Neuron (in vitro differentiated cells): ENCODE results near the gene RBM6.

Experiments used
- H2AFZ ChIP-seq: one replicate; pipeline ENCODE4 v1.6.1; 2013; ENCODE audit warnings: low read depth, mild to moderate bottlenecking, inconsistent platforms, low read length, moderate library complexity
- H3K27me3 ChIP-seq: one replicate; pipeline ENCODE4 v1.6.1; 2013; ENCODE audit warnings: low read length; ENCODE audit not compliant: insufficient read depth
- H3K36me3 ChIP-seq: one replicate; pipeline ENCODE4 v1.6.1; 2013; ENCODE audit warnings: low read length; ENCODE audit not compliant: insufficient read depth
- H3K4me1 ChIP-seq: one replicate; pipeline ENCODE4 v1.6.1; 2013; ENCODE audit warnings: low read length; ENCODE audit not compliant: insufficient read depth
- H3K4me3 ChIP-seq: 2 replicates; pipeline ENCODE4 v1.5.1; 2013; ENCODE audit warnings: mild to moderate bottlenecking, low read length, moderate library complexity
- H3K9me3 ChIP-seq: one replicate; pipeline ENCODE4 v1.6.1; 2013; ENCODE audit warnings: low read length

RBM6 gene

DNA sequence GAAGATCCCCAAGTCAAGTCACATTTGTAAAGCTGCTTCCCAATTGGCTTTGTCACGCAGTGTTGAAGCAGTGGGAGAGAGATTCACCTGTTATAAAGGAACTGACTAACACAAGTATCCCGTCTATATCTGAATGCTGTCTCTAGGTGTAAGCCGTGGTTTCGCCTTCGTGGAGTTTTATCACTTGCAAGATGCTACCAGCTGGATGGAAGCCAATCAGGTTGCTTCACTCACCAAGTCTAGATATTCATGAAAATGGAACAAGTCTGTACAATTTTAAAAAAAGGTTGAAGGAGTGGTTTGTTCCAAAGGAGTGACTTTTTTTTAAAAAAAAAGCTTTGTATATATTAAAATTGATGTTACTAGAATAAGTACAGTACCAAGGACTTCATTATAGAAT, 160.4 kb downstream of the RBM6 start:
- H3K4me1 ChIP-seq = no peaks in the 10 kb centered on the region
- no peak overlapping the region for H2AFZ ChIP-seq
- peaks cover 88% of the 10 kb centered on the region for H3K36me3 ChIP-seq
- H3K4me3 ChIP-seq = no peak overlapping the region
- no peaks in the 10 kb centered on the region for H3K9me3 ChIP-seq
- H3K27me3 ChIP-seq = no peaks in the 10 kb centered on the region

DNA sequence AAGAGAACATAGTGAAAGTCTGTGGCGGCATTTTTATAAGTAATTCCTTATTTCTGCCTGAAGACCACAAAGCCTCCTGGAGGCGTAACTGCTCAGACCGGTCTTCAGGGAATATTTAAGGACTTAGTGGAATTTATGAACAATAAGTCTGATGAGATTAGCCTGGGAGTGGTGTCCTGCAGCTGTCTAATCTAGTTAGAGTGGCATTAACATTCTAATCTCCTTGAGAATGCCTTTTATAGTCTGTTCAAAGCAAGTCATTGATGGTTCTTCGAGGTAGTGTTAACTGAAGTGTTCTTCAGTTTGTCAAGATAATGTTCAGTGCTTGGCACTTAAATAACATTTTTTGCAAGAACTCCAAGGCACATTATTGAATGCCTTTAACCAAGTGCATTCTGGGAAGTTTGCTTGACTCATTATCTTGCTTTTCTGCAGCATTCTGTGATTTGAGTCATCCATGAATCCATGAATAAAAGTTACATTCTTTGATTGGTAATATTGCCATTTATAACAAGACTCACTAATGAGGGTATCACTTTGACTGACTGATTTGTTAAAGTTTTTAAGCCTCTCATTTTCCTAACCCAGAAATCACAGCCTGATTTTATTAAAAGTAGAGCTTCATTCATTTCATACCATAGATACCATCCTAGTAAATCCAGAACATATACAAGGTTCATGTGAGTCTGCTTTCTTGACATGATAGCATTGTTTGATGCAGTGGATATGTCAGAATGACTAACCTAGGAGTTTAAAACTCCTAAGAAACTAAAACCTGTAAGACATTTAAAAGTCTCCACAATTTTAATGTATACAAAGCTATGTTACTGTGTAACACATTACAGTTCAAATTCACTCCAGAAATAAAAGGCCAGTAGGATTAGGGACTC, 161.3 kb downstream of the RBM6 start:
- no peak overlapping the region for H3K4me3 ChIP-seq
- H3K4me1 ChIP-seq = no peaks in the 10 kb centered on the region
- H3K9me3 ChIP-seq = no peaks in the 10 kb centered on the region
- H2AFZ ChIP-seq = no peak overlapping the region
- H3K36me3 ChIP-seq = peaks cover 87% of the 10 kb centered on the region
- no peaks in the 10 kb centered on the region for H3K27me3 ChIP-seq

DNA sequence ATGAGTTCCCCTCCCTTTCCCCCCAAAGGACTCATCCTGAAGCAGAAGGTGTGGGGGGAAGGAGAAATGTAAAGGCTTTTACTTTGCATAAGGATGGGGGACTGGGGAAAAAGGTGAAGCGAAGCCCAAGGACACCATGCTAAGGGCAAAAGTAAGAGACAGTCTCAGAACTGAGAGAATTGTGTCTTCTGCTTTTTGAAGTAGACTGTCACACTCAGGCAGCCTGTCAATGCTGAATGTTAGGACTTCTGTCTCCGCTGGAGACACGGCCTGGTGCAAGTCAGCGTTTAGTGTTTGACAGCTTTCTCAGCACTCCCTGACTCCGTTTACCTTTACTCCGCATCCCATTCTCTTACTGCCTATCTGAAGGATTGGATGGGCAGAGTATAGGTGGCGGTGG, 162.6 kb downstream of the RBM6 start:
- H3K4me1 ChIP-seq = no peaks in the 10 kb centered on the region
- H3K36me3 ChIP-seq = peaks cover 91% of the 10 kb centered on the region
- no peaks in the 10 kb centered on the region for H3K27me3 ChIP-seq
- no peak overlapping the region for H3K4me3 ChIP-seq
- no peaks in the 10 kb centered on the region for H3K9me3 ChIP-seq
- H2AFZ ChIP-seq = no peak overlapping the region

DNA sequence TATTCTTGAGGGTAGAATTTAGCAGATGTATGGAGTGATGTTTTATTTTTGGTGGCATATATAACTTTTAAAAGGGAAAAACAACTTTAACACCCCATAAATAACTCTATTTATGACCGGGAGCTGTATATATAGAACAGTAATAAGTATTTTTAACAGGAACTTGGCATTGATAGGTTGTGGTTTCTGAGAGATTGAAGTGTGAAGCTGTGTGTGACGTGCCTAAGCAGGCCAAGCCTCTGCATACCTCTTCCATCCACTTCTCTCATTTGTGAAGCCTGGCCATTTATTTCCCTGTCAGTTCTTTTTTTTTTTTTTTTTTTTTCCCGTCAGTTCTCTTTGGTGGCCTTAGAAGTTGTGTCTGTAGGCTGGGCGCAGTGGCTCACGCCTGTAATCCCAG, 171.8 kb downstream of the RBM6 start:
- Histone ChIP-seq H3K9me3 (no peaks in the 10 kb centered on the region), H3K27me3 (no peaks in the 10 kb centered on the region), H3K4me3 (no peak overlapping the region), H2AFZ (no peak overlapping the region), H3K36me3 (peaks cover 97% of the 10 kb centered on the region), H3K4me1 (no peaks in the 10 kb centered on the region)

DNA sequence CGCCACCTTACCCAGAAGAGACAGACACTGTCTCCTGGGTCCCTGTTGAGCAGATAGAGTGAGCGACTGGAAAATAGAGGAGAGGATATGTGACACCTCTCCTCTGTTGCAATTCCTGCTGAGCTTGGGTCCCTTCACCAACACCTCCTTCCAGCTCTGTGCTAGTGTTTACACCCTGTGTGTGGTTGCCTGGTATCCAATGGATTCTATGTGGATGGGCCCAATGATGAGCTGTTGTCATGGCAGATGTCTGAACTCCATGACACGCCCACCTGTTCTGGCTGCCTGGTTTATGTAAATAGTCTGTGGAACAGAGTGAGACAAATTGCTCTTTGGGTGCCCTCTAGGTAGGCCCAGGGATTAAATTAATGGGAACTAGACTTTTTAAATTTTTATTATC, 172.5 kb downstream of the RBM6 start:
- Histone ChIP-seq H3K4me3 (no peak overlapping the region), H2AFZ (no peak overlapping the region), H3K36me3 (peaks cover 97% of the 10 kb centered on the region), H3K27me3 (no peaks in the 10 kb centered on the region), H3K9me3 (no peaks in the 10 kb centered on the region), H3K4me1 (no peaks in the 10 kb centered on the region)

DNA sequence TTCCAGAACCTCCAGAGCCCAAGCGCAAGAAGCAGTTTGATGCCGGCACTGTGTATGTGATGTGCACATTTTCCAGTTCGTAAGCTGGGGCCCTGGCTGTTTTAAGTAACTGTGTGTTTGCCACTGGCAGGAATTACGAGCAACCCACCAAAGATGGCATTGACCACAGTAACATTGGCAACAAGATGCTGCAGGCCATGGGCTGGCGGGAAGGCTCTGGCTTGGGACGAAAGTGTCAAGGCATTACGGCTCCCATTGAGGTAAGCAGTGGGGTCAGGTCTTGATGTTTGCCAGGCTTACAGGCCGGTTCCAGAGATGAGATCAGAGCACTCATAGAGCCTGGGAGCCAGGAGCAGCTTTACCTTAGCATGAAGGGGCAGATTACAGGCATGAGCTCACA, 177.2 kb downstream of the RBM6 start:
- no peak overlapping the region for H2AFZ ChIP-seq
- no peak overlapping the region for H3K4me3 ChIP-seq
- no peaks in the 10 kb centered on the region for H3K4me1 ChIP-seq
- H3K27me3 ChIP-seq = no peaks in the 10 kb centered on the region
- peaks cover 84% of the 10 kb centered on the region for H3K36me3 ChIP-seq
- H3K9me3 ChIP-seq = no peaks in the 10 kb centered on the region

DNA sequence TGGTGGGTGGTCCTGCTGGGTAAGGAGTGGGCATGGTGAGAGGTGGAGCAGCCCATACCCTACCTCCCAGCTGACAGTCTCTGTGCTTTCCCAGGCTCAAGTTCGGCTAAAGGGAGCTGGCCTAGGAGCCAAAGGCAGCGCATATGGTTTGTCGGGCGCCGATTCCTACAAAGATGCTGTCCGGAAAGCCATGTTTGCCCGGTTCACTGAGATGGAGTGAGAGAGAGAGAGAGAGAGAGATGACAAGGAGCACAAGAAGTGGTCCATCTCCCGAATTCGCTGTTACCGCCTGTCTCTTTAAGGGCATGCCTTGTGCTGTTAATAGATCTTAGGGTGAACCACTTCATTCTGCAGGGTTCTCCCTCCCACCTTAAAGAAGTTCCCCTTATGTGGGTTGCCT, 178.3 kb downstream of the RBM6 start:
- Histone ChIP-seq H3K36me3 (peaks cover 73% of the 10 kb centered on the region), H3K9me3 (no peaks in the 10 kb centered on the region), H3K4me1 (no peaks in the 10 kb centered on the region), H2AFZ (no peak overlapping the region), H3K4me3 (no peak overlapping the region), H3K27me3 (no peaks in the 10 kb centered on the region)

DNA sequence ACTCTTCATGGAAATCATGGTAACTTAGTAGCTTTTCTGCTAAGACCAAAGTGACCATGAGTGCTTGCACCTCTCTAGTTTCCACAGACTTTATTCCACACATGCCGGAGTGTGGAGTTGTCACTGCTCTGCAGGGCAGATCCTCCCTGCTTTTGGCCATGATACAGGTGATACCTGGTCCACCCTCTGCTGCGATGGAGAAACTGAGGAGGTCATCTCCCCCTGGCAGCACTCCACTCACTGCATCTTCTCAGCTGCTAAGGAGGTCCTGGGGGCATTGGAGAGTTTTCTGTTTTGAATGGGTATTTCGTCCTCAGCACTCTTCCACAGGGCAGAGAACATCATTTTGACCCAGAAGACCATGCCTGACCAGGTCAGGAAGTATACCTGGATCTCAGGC, 179.8 kb downstream of the RBM6 start:
- Histone ChIP-seq H3K9me3 (no peaks in the 10 kb centered on the region), H3K4me3 (no peak overlapping the region), H3K4me1 (no peaks in the 10 kb centered on the region), H3K27me3 (no peaks in the 10 kb centered on the region), H2AFZ (no peak overlapping the region), H3K36me3 (peaks cover 58% of the 10 kb centered on the region)

DNA sequence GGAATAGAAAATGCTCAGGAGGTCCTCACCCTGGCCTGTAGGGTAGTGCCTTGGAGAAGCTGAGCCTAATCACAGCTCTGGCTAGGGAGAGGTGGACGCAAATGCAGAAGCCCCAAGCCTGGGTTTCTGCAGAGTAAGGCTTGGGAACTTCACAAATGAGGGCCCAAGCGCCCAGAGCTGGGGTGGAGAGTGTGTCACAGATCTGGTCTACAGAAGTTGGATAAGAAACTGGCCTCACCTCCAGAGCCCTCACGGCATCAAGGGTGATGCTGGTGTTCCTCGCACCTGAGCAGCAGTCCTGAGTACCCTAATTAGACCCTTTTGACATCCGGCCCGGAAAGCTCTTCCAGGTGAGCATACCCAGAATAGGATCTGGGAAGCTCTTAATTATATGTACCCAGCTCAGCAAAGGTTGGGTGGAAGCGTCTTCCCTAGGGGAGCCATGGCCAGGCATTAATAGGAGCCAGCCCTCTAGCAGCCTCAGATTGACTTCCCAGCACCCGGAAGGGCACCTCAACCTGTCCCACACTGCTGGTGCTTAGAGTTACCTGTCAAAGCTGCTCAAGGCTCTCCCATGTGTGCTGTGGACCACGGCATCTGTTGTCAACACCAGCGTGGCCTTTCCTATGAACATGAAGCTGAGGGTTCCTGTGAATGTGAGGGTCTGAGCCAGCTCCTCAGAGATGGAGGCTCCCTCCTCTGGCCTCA, 180.6 kb downstream of the RBM6 start:
- Histone ChIP-seq H3K27me3 (no peaks in the 10 kb centered on the region), H3K4me3 (no peak overlapping the region), H3K36me3 (peaks cover 51% of the 10 kb centered on the region), H2AFZ (no peak overlapping the region), H3K4me1 (peaks cover 1% of the 10 kb centered on the region), H3K9me3 (no peaks in the 10 kb centered on the region)

DNA sequence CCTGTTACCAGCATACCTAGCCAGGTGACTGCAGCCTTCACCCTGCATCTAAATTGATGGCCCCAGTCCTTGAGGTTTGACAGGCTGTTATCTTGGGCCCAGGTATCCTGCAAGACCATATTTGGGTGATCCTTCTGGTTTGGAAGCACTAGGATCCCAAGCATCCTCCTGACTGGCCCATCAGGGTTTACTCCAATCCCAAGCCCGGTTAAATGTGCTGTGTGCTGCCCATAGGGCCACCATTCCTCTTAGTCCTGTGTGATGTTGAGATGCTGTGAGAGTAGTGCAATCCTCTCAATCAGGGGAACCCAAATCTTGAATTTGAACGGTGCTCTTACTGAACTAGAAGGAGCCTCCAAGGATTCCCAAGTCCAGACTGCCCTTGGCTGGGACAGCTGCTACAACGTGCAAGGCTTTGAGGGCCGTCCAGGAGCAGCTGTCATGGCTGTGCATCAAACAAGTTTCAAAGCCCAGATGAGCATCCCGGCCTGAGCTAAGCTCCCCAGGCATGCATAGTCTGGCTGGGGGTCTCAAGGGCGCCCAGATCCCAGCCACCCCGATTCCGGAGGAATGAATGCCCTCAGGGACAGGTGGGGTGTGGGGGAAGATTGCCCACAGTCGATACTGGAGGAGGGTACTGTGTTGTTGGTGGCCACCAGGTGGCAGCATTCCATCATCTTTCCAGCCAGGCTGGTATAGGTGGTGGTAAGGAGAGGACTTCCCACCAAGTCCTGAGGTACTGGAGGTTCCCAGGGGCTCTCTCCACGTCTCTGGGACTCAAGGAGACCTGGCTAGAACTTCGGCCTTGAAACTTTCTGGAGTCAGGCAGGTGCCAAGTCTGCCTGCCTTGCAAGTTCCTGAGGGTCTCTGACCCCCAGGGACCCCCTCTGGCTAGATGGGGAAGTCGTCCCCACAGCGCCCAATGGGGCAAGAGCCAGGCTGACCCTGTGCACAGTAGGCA, 181.4 kb downstream of the RBM6 start:
- Histone ChIP-seq H3K27me3 (no peaks in the 10 kb centered on the region), H3K9me3 (no peaks in the 10 kb centered on the region), H3K36me3 (peaks cover 43% of the 10 kb centered on the region), H3K4me1 (peaks cover 10% of the 10 kb centered on the region), H2AFZ (no peak overlapping the region), H3K4me3 (no peak overlapping the region)

DNA sequence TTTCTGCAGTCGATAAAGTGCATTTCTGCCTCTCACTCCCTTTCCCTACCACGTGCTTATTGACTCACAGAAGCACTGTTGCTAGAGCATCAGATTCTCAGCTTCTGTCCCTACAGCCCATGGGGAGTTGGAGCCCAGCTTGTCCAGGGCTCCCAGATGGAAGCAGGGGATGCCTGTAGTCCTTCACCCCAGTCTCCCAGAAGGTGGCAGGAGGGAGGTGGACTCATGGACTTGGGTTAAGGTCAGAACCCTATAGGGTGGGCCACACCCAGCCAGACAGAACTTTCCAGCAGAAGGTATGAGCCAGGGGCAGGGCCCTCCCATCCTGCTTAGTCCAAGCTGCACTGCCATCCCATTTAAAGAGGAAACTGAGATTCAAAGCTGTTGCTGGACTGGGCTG, 182.1 kb downstream of the RBM6 start:
- H3K36me3 ChIP-seq = peaks cover 35% of the 10 kb centered on the region
- H3K4me1 ChIP-seq = peaks cover 17% of the 10 kb centered on the region
- H3K9me3 ChIP-seq = no peaks in the 10 kb centered on the region
- H3K27me3 ChIP-seq = no peaks in the 10 kb centered on the region
- H3K4me3 ChIP-seq = no peak overlapping the region
- H2AFZ ChIP-seq = no peak overlapping the region

DNA sequence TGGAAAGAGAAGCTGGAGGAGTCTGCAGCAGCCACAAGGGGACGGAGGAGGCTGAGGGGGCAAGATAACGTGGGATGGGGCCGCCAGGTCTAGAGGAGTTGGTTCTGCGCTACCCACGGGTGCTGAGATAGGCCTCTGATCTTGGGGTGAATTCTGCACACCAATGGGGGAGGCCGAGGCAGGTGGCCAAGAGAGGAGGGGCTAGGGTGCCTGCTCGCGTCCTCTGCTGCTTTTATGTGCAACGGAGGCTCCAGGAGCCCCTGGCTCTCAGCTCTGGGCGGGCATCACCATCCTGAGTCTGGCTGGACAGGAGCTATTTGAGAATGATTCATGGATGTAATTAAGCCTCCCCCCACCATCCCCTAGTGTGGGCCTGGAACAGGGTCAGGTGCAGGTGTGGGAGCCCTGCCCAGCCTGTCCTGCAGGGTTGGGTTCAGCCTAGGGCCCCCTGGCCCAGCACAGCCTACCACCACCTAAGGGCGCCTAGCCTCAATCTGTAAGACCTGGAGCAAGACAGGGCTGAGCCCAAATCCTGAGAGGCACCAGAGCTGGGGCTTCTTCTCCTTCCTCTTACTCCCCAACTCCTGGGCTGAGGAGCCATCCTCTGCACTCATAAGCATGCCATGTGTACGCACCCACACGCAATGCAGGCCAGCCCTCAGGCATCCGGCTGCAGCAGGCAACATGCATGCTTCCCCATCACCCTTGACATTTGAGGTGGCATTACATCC, 182.9 kb downstream of the RBM6 start:
- Histone ChIP-seq H3K4me1 (peaks cover 17% of the 10 kb centered on the region), H3K27me3 (no peaks in the 10 kb centered on the region), H2AFZ (no peak overlapping the region), H3K4me3 (no peak overlapping the region), H3K9me3 (no peaks in the 10 kb centered on the region), H3K36me3 (peaks cover 28% of the 10 kb centered on the region)
